ENCODE measurements around the gene HS1BP3.

The HS1BP3 gene

DNA sequence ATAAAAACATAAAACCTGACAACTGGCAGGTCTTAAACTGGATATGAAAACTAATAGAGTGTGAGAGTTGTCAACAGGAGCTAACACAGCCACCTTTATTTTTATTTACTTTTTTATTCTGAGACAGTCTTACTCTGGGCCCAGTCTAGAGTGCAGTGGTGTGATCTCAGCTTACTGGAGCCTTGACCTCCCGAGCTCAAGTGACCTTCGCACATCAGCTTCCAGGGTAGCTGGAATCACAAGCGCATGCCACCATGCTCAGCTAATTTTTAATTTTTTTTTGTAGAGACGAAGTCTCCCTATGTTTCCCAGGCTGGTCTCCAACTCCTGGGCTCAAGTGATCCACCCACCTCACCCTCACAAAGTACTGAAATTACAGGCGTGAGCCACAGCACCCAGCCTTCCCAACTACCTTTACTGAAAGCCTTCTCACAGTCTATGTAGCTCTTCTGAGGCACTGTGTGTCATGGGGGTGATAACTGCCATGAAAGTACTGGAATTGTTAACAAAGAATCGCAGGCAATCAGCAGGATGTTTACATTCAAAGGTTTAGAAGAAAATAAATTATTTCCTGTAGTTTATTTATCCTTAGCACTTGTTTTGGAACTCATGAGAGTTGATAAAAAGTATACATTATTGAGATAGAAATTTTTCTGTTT is 40.3 kb upstream of the HS1BP3 start:
- Histone ChIP-seq H3K27me3 (replicated peaks in 2 of 5; ENCODE audit: control insufficient read depth in 4 of 5, insufficient read depth in 5 of 5, low read length in 4 of 5) (no peaks in the 10 kb centered on the region), H3K4me1 (ENCODE audit: control extremely low read depth in 1 of 4, control insufficient read depth in 4 of 4, insufficient read depth in 4 of 4, low read length in 3 of 4) (peaks cover 0 to 31% (median 2%) of the 10 kb centered on the region in 4 experiments), H3K9me3 (ENCODE audit: control extremely low read depth in 1 of 5, control insufficient read depth in 4 of 5, insufficient read depth in 2 of 5, low read depth in 1 of 5, low read length in 4 of 5) (no peaks in the 10 kb centered on the region), H3K36me3 (ENCODE audit: control insufficient read depth in 4 of 4, insufficient read depth in 4 of 4, low read length in 3 of 4) (peaks cover 4 to 52% (median 6%) of the 10 kb centered on the region in 4 experiments), H3K4me3 (ENCODE audit: control insufficient read depth in 1 of 7, extremely low read depth in 1 of 7, insufficient read depth in 4 of 7, low read depth in 2 of 7, low read length in 6 of 7) (no peak overlapping the region), H3K27ac (ENCODE audit: insufficient read depth in 1 of 2, low read depth in 1 of 2, low read length in 2 of 2, poor library complexity in 1 of 2, severe bottlenecking in 2 of 2) (no peak overlapping the region)
- CTCF ChIA-PET = interaction anchor here (0.9 to 3.0 kb wide), 2 partner anchors 14 to 30 kb away, joined by 3 to 14 read pairs; no protein-coding TSS in a partner anchor
- POLR2A ChIA-PET = interaction anchor here (0.7 kb wide), 1 partner anchor 45 kb away, joined by 4 read pairs; no protein-coding TSS in a partner anchor
- WGBS (ENCODE audit: insufficient coverage) = 96% methylated on average over 4 of the region's 6 CpGs
- DNase-seq = no peak

DNA sequence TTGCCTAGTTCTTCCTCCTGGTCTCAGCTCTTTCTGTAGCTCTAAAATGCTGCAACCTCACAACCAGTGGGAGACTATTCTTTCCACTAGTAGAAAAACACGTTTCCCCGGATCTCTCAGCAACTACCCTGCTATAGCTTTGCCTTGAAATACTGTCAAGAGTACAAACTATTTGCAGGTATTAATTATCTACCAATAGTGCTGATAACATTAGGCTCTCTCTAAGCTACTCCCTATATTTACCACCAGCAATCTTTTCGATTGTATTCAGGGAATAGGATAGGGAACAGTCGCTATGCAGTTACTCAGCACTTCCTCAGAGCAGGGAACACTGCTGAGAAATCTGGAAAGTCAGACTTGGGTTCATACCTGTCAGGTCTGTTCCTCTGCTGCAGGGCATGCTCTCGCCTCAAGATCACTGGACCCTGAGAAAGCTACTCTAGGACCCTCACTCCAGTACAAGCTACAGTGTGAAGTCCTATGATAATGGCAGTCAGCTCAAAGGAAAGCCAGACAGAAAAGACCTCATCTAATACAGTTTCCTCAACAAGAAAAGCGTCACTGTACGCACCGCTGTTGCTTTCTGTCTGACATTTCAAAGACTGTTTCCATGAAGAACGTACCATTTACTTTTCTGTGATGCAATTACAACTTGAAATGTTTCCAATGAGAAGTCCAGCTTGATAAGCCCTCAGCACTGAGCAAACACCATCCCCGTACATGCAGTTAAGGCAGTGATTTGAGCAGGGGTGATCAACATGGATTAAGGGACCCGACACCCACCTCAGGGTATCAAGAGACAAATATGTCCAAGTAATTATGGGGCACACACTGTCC is 38.7 kb upstream of the HS1BP3 start:
- H3K36me3 ChIP-seq (ENCODE audit: control insufficient read depth in 4 of 4, insufficient read depth in 4 of 4, low read length in 3 of 4) = peaks cover 3 to 55% (median 12%) of the 10 kb centered on the region in 4 experiments
- 97% methylated on average over 11 of the region's 11 CpGs for WGBS (ENCODE audit: insufficient coverage)
- ChIA-PET POLR2A (no interaction called here), CTCF (interaction anchor here (0.9 to 1.2 kb wide), 2 partner anchors 9 to 92 kb away, joined by 3 read pairs; no protein-coding TSS in a partner anchor)
- no peak overlapping the region for H3K4me3 ChIP-seq (ENCODE audit: control insufficient read depth in 1 of 7, extremely low read depth in 1 of 7, insufficient read depth in 4 of 7, low read depth in 2 of 7, low read length in 6 of 7)
- no peak overlapping the region for H3K27ac ChIP-seq (ENCODE audit: insufficient read depth in 1 of 2, low read depth in 1 of 2, low read length in 2 of 2, poor library complexity in 1 of 2, severe bottlenecking in 2 of 2)
- H3K27me3 ChIP-seq (replicated peaks in 2 of 5; ENCODE audit: control insufficient read depth in 4 of 5, insufficient read depth in 5 of 5, low read length in 4 of 5) = no peaks in the 10 kb centered on the region
- DNase-seq = no peak
- H3K4me1 ChIP-seq (ENCODE audit: control extremely low read depth in 1 of 4, control insufficient read depth in 4 of 4, insufficient read depth in 4 of 4, low read length in 3 of 4) = peaks cover 0 to 31% (median 2%) of the 10 kb centered on the region in 4 experiments
- H3K9me3 ChIP-seq (ENCODE audit: control extremely low read depth in 1 of 5, control insufficient read depth in 4 of 5, insufficient read depth in 2 of 5, low read depth in 1 of 5, low read length in 4 of 5) = no peaks in the 10 kb centered on the region

DNA sequence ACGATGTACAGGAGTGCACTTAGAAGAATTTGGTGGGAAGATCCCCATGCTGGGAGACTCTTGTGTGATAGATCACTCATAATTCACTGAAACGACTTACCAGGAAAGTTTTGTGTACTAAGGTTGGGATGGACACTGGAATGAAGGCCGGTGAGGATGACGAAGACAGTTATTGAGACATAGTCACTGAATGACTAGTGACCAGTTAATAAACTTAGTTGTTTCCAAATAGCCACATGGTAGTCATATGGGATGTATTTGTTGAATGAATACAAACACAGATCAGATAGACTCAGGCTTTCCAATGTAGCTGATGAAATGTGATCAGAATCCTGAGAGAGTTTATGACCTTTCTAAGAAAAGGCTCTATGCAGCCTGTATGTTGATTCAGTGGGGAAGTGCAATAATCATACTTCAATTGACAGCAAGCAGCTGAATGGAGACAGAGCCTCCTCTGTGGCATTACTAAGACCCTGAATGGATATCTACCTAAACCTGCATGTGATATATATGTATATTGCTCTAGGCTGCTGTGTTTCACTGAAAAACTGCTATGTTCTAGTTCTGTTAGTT is 36.4 kb upstream of the HS1BP3 start:
- no peaks in the 10 kb centered on the region for H3K27me3 ChIP-seq (replicated peaks in 2 of 5; ENCODE audit: control insufficient read depth in 4 of 5, insufficient read depth in 5 of 5, low read length in 4 of 5)
- H3K9me3 ChIP-seq (ENCODE audit: control extremely low read depth in 1 of 5, control insufficient read depth in 4 of 5, insufficient read depth in 2 of 5, low read depth in 1 of 5, low read length in 4 of 5) = no peaks in the 10 kb centered on the region
- peaks cover 7 to 55% (median 18%) of the 10 kb centered on the region in 4 experiments for H3K36me3 ChIP-seq (ENCODE audit: control insufficient read depth in 4 of 4, insufficient read depth in 4 of 4, low read length in 3 of 4)
- DNase-seq = no peak
- ChIA-PET CTCF (interaction anchor here (1.2 kb wide), 1 partner anchor 26 kb away, joined by 4 read pairs; no protein-coding TSS in a partner anchor), POLR2A (no interaction called here)
- 100% methylated on average over 4 of the region's 4 CpGs for WGBS (ENCODE audit: insufficient coverage)
- H3K4me1 ChIP-seq (ENCODE audit: control extremely low read depth in 1 of 4, control insufficient read depth in 4 of 4, insufficient read depth in 4 of 4, low read length in 3 of 4) = peaks cover 0 to 25% (median 4%) of the 10 kb centered on the region in 4 experiments
- H3K27ac ChIP-seq (ENCODE audit: insufficient read depth in 1 of 2, low read depth in 1 of 2, low read length in 2 of 2, poor library complexity in 1 of 2, severe bottlenecking in 2 of 2) = no peak overlapping the region
- H3K4me3 ChIP-seq (ENCODE audit: control insufficient read depth in 1 of 7, extremely low read depth in 1 of 7, insufficient read depth in 4 of 7, low read depth in 2 of 7, low read length in 6 of 7) = no peak overlapping the region

DNA sequence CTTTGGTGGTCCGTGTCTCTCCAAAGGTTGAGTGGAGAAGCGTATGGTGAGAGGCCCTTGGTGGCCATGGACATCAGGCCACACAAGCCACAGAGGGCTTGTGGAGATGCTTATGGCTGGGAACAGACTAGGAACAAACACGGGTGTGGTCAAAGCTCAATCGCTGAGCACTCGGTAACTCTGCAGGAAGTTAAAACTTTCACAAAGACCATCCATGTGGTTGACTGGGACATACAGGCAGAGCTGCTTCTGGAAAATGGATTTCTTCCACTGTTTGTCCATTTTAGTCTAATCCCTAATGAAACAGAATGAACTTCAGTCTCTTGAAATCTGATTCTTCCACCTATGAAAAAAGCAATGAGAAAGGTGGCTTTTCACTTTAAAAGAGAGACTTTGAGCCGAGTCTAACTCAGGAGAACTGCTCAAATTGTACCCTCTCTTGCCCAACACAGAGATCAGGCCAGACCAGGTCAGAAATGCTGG is 33.7 kb upstream of the HS1BP3 start:
- CTCF ChIA-PET = interaction anchor here (1.6 to 13.6 kb wide), 4 partner anchors 9 to 276 kb away, joined by 6 to 107 read pairs (median 21); no protein-coding TSS in a partner anchor
- WGBS (ENCODE audit: insufficient coverage) = 97% methylated on average over 5 of the region's 6 CpGs
- Histone ChIP-seq H3K27me3 (replicated peaks in 2 of 5; ENCODE audit: control insufficient read depth in 4 of 5, insufficient read depth in 5 of 5, low read length in 4 of 5) (no peaks in the 10 kb centered on the region), H3K27ac (ENCODE audit: insufficient read depth in 1 of 2, low read depth in 1 of 2, low read length in 2 of 2, poor library complexity in 1 of 2, severe bottlenecking in 2 of 2) (no peak overlapping the region), H3K9me3 (ENCODE audit: control extremely low read depth in 1 of 5, control insufficient read depth in 4 of 5, insufficient read depth in 2 of 5, low read depth in 1 of 5, low read length in 4 of 5) (no peaks in the 10 kb centered on the region), H3K4me1 (ENCODE audit: control extremely low read depth in 1 of 4, control insufficient read depth in 4 of 4, insufficient read depth in 4 of 4, low read length in 3 of 4) (peaks cover 0 to 16% (median 3%) of the 10 kb centered on the region in 4 experiments), H3K4me3 (ENCODE audit: control insufficient read depth in 1 of 7, extremely low read depth in 1 of 7, insufficient read depth in 4 of 7, low read depth in 2 of 7, low read length in 6 of 7) (no peak overlapping the region), H3K36me3 (ENCODE audit: control insufficient read depth in 4 of 4, insufficient read depth in 4 of 4, low read length in 3 of 4) (peaks cover 7 to 70% (median 28%) of the 10 kb centered on the region in 4 experiments)
- DNase-seq = no peak
- POLR2A ChIA-PET = interaction anchor here (0.5 kb wide), 1 partner anchor 480 kb away, joined by 3 read pairs; no protein-coding TSS in a partner anchor

DNA sequence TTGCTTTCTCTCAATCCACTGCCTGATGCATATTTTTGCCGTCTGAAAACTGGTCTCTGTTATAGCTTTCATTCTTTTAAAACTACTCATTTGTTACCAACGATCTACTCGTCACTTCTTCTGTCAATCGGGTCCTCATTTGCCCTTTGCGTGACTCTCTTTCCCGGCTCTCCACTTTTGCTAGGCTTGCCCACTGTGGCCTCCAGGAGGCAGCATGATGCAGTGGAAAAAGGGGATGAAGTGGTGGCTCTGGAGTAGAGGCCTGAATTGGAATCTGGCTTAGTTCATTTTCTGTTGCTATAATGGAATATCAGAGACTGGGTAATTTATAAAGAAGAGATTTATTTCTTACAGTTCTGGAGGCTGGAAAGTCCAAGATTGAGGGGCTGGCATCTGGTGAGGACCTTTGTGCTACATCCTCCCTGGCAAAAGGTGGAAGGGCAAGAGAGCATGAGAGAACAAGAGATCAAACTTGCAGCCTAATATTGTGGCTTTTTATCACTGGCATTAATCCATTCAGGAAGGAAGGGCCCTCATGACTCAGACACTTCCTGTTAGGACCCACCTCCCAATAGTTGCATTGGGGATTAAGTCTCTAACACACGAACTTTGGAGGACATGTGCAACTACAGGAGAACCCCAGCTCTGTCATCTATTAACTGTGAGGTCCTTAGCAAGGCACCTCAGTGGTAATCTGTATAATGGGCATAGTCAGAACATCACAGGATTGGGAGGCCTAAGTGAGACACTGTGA is 31.4 kb upstream of the HS1BP3 start:
- peaks cover 0 to 8% (median 3%) of the 10 kb centered on the region in 4 experiments for H3K4me1 ChIP-seq (ENCODE audit: control extremely low read depth in 1 of 4, control insufficient read depth in 4 of 4, insufficient read depth in 4 of 4, low read length in 3 of 4)
- H3K36me3 ChIP-seq (ENCODE audit: control insufficient read depth in 4 of 4, insufficient read depth in 4 of 4, low read length in 3 of 4) = peaks cover 7 to 54% (median 30%) of the 10 kb centered on the region in 4 experiments
- no peak overlapping the region for H3K27ac ChIP-seq (ENCODE audit: insufficient read depth in 1 of 2, low read depth in 1 of 2, low read length in 2 of 2, poor library complexity in 1 of 2, severe bottlenecking in 2 of 2)
- no peaks in the 10 kb centered on the region for H3K27me3 ChIP-seq (replicated peaks in 2 of 5; ENCODE audit: control insufficient read depth in 4 of 5, insufficient read depth in 5 of 5, low read length in 4 of 5)
- DNase-seq = peak in 1 of 3 donors; percentile 35
- 81% methylated on average over 5 of the region's 7 CpGs for WGBS (ENCODE audit: insufficient coverage)
- no peak overlapping the region for H3K4me3 ChIP-seq (ENCODE audit: control insufficient read depth in 1 of 7, extremely low read depth in 1 of 7, insufficient read depth in 4 of 7, low read depth in 2 of 7, low read length in 6 of 7)
- no peaks in the 10 kb centered on the region for H3K9me3 ChIP-seq (ENCODE audit: control extremely low read depth in 1 of 5, control insufficient read depth in 4 of 5, insufficient read depth in 2 of 5, low read depth in 1 of 5, low read length in 4 of 5)
- ChIA-PET CTCF (interaction anchor here (0.5 to 13.6 kb wide), 12 partner anchors 10 to 286 kb away, joined by 3 to 107 read pairs (median 4); partner anchors contain the start of gene HS1BP3), POLR2A (no interaction called here)

DNA sequence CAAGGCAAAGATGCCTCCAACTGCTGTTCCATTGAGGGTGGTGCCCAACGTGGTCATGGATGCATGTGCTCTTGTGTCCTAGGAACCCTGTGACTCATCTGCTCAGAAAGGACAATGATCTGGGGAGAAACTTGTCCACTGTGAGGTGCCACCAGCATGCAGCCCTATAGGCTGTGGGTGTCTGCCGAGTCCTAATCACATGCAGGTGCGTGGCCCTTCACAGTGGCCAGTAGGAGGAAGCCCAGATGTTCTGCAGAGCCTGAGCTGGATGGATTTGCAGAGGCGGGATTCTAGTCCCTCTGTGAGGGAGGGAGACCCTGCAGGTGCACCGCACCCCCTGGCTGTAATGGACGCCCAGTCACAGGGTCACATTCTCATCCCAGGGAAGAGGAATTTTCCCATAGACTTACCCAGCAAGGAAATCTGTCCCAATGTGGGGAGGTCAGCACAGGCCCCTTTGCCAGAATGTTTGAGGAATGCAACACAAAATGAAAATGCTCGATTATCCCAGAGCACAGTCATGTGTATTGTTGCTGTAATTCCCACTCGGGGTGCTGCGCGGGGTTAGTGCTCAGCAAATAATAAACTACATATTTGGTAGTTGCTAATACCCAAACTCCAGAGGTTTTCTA is 30.0 kb upstream of the HS1BP3 start:
- 86% methylated on average over 6 of the region's 10 CpGs for WGBS (ENCODE audit: insufficient coverage)
- ChIA-PET CTCF (interaction anchor here (1.2 to 13.6 kb wide), 6 partner anchors 8 to 280 kb away, joined by 3 to 107 read pairs (median 8); partner anchors contain the start of gene HS1BP3), POLR2A (no interaction called here)
- H3K9me3 ChIP-seq (ENCODE audit: control extremely low read depth in 1 of 5, control insufficient read depth in 4 of 5, insufficient read depth in 2 of 5, low read depth in 1 of 5, low read length in 4 of 5) = no peaks in the 10 kb centered on the region
- H3K27me3 ChIP-seq (replicated peaks in 2 of 5; ENCODE audit: control insufficient read depth in 4 of 5, insufficient read depth in 5 of 5, low read length in 4 of 5) = no peaks in the 10 kb centered on the region
- H3K4me3 ChIP-seq (ENCODE audit: control insufficient read depth in 1 of 7, extremely low read depth in 1 of 7, insufficient read depth in 4 of 7, low read depth in 2 of 7, low read length in 6 of 7) = no peak overlapping the region
- H3K36me3 ChIP-seq (ENCODE audit: control insufficient read depth in 4 of 4, insufficient read depth in 4 of 4, low read length in 3 of 4) = peaks cover 3 to 39% (median 24%) of the 10 kb centered on the region in 4 experiments
- H3K4me1 ChIP-seq (ENCODE audit: control extremely low read depth in 1 of 4, control insufficient read depth in 4 of 4, insufficient read depth in 4 of 4, low read length in 3 of 4) = peaks cover 0 to 13% (median 3%) of the 10 kb centered on the region in 4 experiments
- DNase-seq = no peak
- H3K27ac ChIP-seq (ENCODE audit: insufficient read depth in 1 of 2, low read depth in 1 of 2, low read length in 2 of 2, poor library complexity in 1 of 2, severe bottlenecking in 2 of 2) = no peak overlapping the region

Data from common myeloid progenitor, CD34-positive (primary cell).